ENCODE results near the gene ACKR2. TPM values are rescaled to one million over a fixed set of nuclear protein-coding genes. Genes with fewer than 3 reads are reported as not detected.

Gene ACKR2
- total RNA-seq, 1 experiment from 2014 or later: 0.76 TPM

DNA sequence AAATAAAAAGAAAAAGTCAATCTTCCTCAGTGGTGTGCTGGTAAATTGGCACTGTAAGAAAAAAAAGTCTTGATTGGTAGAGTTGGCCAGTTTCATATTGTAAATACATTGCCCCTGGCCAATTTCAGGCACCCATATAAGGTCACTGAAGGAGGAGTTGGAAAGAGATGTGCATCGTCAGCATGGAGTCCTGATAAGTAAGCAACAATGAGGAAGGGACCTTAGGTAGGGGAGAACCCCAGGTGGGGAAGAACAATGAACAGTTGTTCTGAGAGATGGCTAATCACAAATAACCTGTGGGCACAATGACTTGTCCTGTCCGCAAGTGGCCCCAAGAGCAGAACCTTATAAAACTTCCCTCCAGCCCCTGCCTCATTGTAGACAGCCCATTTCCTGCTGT is 75.1 kb downstream of the ACKR2 start:
- intact Hi-C loops (cut with micrococcal nuclease): loop anchor here (5.0 kb wide), 2 partner anchors 312 to 652 kb away; no protein-coding TSS in a partner anchor
- no peak overlapping the region for H3K4me3 ChIP-seq (replicated peaks in 1 of 2; ENCODE audit: low read depth in 1 of 2, low read length in 2 of 2)
- CTCF ChIA-PET: no interaction called here
- no peak for TF ChIP-seq JUND (IDR thresholded peaks at IDR 0.05)
- TF ChIP-seq RAD21 (IDR thresholded peaks at IDR 0.05; ENCODE audit: low read depth): no peak
- no peak for TF ChIP-seq TCF7L2 (IDR thresholded peaks at IDR 0.05; ENCODE audit: borderline replicate concordance, extremely low read depth, insufficient read depth, insufficient read length)
- TF ChIP-seq POLR2A (IDR thresholded peaks at IDR 0.05; ENCODE audit: borderline replicate concordance, extremely low read depth, insufficient read depth, insufficient read length): no peak
- no peak for TF ChIP-seq SRF (IDR thresholded peaks at IDR 0.05; ENCODE audit: low read depth)
- TF ChIP-seq YY1 (IDR thresholded peaks at IDR 0.05; ENCODE audit: extremely low read depth, insufficient replicate concordance, low read depth, low read length): no peak
- no peak for TF ChIP-seq CBX3 (IDR thresholded peaks at IDR 0.05; ENCODE audit: low read depth)
- no peak for TF ChIP-seq FOSL1 (IDR thresholded peaks at IDR 0.05; ENCODE audit: low read depth)
- no peak for TF ChIP-seq ELF1 (IDR thresholded peaks at IDR 0.05; ENCODE audit: borderline replicate concordance, low read depth)
- TF ChIP-seq, protein P1, sequence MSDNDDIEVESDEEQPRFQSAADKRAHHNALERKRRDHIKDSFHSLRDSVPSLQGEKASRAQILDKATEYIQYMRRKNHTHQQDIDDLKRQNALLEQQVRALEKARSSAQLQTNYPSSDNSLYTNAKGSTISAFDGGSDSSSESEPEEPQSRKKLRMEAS (IDR thresholded peaks at IDR 0.05): no peak
- no peak for TF ChIP-seq ZFX (IDR thresholded peaks at IDR 0.05)
- no peak for TF ChIP-seq POLR2AphosphoS5 (IDR thresholded peaks at IDR 0.05; ENCODE audit: low read depth, low read length)
- TF ChIP-seq, protein P2, sequence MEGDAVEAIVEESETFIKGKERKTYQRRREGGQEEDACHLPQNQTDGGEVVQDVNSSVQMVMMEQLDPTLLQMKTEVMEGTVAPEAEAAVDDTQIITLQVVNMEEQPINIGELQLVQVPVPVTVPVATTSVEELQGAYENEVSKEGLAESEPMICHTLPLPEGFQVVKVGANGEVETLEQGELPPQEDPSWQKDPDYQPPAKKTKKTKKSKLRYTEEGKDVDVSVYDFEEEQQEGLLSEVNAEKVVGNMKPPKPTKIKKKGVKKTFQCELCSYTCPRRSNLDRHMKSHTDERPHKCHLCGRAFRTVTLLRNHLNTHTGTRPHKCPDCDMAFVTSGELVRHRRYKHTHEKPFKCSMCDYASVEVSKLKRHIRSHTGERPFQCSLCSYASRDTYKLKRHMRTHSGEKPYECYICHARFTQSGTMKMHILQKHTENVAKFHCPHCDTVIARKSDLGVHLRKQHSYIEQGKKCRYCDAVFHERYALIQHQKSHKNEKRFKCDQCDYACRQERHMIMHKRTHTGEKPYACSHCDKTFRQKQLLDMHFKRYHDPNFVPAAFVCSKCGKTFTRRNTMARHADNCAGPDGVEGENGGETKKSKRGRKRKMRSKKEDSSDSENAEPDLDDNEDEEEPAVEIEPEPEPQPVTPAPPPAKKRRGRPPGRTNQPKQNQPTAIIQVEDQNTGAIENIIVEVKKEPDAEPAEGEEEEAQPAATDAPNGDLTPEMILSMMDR (IDR thresholded peaks at IDR 0.05 in 2 of 3, conservative IDR thresholded peaks at IDR 0.05 in 1 of 3; ENCODE audit: borderline replicate concordance in 1 of 3, insufficient read depth in 1 of 3, low read depth in 2 of 3, low read length in 2 of 3): no peak
- RAD21 ChIA-PET (ENCODE audit: low non-redundant PET in 1 of 2, low total read pairs in 2 of 2, uncharacterized antibody in 2 of 2, unreplicated experiment in 2 of 2): no interaction called here
- no peaks in the 10 kb centered on the region for H3K9me3 ChIP-seq (ENCODE audit: control insufficient read depth in 1 of 2, insufficient read depth in 1 of 2, low read depth in 1 of 2, low read length in 2 of 2)
- no peaks in the 10 kb centered on the region for H3K36me3 ChIP-seq (ENCODE audit: control insufficient read depth in 1 of 2, insufficient read depth in 2 of 2, low read length in 2 of 2)
- H3K27ac ChIP-seq (ENCODE audit: low read depth, low read length): no peak overlapping the region
- ATAC-seq: no peak
- H3K4me1 ChIP-seq (ENCODE audit: control insufficient read depth in 1 of 2, insufficient read depth in 2 of 2, low read length in 2 of 2): peaks cover 0 to 13% of the 10 kb centered on the region in 2 experiments; a peak in 3 of 4 replicates
- no peaks in the 10 kb centered on the region for H3K79me2 ChIP-seq (ENCODE audit: insufficient read depth, low read length)
- H3K4me2 ChIP-seq (ENCODE audit: low read length): no peak overlapping the region
- no TSS peak for BruUV-seq (replicated peaks)
- H2AFZ ChIP-seq (ENCODE audit: low read depth, low read length, poor library complexity, severe bottlenecking): no peak overlapping the region
- no peak overlapping the region for H3K9ac ChIP-seq (ENCODE audit: low read length)
- POLR2A ChIA-PET: no interaction called here
- no peaks in the 10 kb centered on the region for H3K27me3 ChIP-seq (ENCODE audit: insufficient read depth, low read length)
- no peaks in the 10 kb centered on the region for H3K9me2 ChIP-seq (ENCODE audit: insufficient read depth)
- H4K20me1 ChIP-seq (ENCODE audit: insufficient read depth): no peaks in the 10 kb centered on the region
- DNase-seq (ENCODE audit: low read depth, low spot score): no peak
